DMS 273 (cell line): ENCODE data around the gene ZNF621.
A peak's percentile ranks its signal among the peaks of the same experiment; 100 is the strongest.

Experiments used
- DNase-seq: peaks from one replicate; lab custom pipeline; 2025; ENCODE audit not compliant: unreplicated experiment; lab: John Stamatoyannopoulos, UW

The ZNF621 gene

GRCh38 chr3:40524568-40525285 is at the start of gene ZNF621:
Gene ZNF621, plus strand, starts transcription at chr3:40524960. Its CDS starts 881 bp downstream, at chr3:40525841.
- peak; percentile 88 for DNase-seq

DNA sequence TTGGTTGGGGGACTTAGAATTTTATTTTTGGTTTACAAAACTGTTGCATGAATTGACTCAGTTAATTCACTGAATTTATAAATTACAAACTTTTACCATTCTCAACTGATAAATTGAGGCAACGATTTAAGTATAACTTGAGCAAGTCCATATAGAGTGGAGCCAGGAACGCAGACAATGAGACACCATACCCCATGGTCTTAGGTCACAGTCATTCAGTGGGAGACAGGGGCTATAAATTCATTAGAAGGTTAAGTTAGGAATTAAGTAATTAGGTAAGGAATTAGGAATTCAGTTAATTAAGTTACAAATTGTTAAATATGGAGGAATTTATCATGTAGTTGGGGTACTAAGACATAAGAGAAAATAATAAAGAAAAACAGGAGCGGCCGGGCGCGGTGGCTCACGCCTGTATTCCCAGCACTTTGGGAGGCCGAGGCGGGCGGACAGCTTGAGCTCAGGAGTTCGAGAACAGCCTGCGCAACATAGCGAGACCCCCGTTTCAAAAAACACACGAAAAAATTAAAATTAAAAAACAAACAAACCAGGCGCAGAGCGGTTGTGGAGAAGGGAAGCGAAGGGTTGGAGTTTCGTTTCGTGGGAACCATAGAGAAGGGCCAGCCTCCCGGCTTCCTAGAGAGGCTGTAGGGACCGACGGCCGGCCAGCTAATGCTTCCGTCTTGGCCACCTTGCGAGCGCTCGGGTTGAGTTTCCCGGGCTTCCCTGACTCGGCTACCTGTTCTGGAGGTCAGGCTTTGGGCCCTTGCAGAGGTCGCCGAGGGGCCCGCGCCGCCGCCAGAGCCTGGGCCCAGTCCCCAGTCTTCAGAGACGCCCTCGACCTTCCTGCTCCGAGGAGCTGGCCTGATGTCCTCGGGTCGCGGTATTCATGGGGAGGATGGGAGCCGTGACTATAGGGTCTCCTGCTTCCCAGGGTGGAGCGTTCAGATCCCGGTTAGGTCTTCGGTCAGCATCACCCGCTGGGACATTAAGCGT is 48.0 kb upstream of the ZNF621 start, which contains the start of gene ZNF619:
Gene ZNF619, plus strand, starts transcription at position 645 of the 993 bp plus-strand sequence. CDS start 858 bp downstream, outside the sequence.
- peak; percentile 71 for DNase-seq

- no peak for DNase-seq
Observed at GRCh38 chr3:40477666-40478065, 47.1 kb upstream of the ZNF621 start.

DNA sequence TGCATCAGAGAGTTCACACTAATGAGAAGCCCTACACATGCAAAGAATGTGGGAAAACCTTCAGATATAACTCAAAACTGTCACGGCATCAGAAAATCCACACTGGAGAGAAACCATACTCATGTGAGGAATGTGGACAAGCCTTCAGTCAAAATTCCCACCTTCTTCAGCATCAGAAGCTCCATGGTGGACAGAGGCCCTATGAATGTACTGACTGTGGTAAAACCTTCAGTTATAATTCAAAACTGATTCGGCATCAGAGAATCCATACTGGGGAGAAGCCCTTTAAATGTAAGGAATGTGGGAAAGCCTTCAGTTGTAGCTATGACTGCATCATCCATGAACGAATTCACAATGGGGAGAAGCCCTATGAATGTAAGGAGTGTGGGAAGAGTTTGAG is 37.6 kb upstream of the ZNF621 start:
- DNase-seq, result no peak

- DNase-seq, result no peak
Observed at GRCh38 chr3:40490916-40491315, 33.8 kb upstream of the ZNF621 start.

GRCh38 chr3:40494698-40495097 is 30.1 kb upstream of the ZNF621 start:
- no peak for DNase-seq

- no peak for DNase-seq
Observed at GRCh38 chr3:40497288-40497687, 27.5 kb upstream of the ZNF621 start.

DNA sequence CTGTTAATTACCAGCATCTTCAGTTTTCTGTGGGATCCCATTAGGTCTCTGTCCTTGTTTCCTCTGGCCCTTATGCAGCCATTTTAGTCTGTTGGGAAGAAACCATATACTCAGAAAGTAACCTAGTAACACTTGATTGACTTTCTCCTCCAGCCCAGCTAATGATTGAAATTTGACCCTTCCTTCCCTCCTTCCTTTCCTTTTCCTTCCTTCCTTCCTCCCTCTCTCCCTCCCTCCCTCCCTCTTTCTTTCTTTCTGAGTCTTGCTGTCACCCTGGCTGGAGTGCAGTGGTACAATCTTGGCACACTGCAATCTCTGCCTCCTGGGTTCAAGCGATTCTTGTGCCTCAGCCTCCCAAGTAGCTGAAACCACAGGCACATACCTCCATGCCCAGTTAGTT is 24.8 kb upstream of the ZNF621 start:
- DNase-seq, result no peak

DNA sequence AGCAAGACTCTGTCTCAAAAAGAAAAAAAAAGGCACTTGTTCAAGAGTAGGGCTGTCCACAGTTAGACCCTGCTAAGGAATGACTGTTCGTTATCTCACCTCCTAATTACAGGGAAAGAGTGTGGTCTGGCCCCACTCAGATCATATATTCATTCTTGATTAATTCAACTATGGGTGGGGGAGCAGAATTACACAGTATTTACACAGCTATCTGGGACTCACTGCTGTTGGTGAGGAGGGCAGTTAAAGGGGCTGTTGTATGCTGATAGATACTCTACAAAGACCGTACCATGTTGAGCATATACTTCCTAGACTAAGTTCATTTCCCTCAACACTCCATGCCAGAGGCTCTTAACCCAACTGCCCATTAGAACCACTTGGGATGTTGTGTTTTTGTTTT is 22.7 kb upstream of the ZNF621 start:
- no peak for DNase-seq

DNA sequence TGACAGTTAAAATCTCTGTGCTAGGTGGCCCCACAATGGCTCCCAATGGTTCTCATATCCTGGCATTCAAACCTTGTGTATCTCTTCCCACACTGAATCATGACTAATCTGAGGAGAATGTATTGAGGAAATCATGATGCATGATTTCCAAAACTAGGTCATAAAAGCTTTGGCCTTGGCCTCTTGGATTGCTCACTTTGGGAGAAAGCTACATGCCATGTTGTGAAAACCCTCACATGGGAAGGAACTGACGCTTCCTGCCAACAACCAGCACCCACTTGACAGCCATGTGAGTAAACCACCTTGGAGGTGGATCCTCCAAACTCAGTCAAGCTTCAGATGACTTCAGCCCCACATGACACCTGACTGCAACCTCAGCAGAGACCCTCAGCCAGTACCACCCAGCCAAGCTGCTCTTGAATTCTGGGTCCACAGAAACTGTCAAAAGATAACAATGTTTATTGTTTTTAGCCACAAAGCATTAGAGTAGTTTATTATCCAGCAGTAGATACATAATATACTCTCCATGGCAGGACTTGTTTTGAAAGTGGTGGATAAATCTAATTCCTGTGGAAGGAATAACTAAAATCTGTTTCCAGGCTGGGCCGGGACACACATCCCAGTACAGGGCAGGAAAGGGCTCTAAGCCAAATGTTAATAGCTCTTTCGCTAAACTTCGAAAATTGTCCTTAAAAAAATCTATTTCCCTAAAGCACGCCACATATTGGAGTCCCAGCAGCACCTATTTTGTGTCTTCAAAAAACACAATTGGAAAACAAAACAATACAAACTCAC is 19.9 kb upstream of the ZNF621 start:
- DNase-seq, result no peak

- DNase-seq, result peak; percentile 93
Observed at GRCh38 chr3:40505599-40506462, 18.9 kb upstream of the ZNF621 start, which contains the start of gene ZNF620. Gene ZNF620, plus strand, starts transcription at chr3:40506039. Its CDS starts 314 bp downstream, at chr3:40506353.

GRCh38 chr3:40511031-40511718 is 13.6 kb upstream of the ZNF621 start:
- DNase-seq, result no peak

- no peak for DNase-seq
Observed at GRCh38 chr3:40516201-40516600, 8.6 kb upstream of the ZNF621 start.

GRCh38 chr3:40518067-40518466 is 6.7 kb upstream of the ZNF621 start:
- no peak for DNase-seq

GRCh38 chr3:40518848-40519247 is 5.9 kb upstream of the ZNF621 start:
- no peak for DNase-seq

DNA sequence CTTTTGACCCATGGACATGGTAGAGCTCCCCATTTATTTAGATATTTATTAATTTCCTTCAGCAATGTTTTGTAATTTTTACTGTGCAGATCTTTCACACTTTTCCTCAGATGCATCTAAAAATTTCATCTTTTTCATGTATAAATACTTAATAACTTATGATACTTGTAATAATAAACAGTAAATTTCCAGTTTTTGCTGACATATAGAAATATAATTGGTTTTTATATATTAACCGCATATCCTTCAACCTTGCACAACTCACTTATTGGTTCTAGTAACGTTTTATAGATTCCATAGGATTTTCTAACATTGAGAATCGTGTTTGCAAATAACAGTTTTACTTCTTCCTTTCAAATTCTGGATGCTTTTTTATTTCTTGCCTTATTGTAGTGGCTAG is 3.5 kb upstream of the ZNF621 start:
- no peak for DNase-seq

DNA sequence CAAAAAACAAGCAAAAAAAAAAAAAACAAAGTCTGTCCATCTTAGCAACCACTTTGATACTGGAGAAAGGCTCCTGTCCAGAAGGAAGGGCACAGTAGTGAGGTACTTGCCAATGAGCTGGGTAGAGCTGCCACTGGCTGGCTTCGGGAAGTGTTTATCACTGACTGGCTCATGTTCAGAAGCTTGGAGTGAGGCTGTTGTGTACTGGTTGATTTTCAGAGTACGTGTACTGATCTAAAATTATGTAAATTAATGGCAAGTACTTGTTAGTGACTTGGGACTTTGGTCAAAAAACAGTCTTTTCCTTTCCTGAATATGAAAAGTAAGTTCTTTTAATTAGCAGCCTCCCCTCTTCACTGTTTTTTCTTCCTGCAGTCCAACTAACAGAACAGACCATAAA is 979 bp upstream of the ZNF621 start:
- peak; percentile 4 for DNase-seq

- DNase-seq, result peak; percentile 51
Observed at GRCh38 chr3:40524222-40524567, 565 bp upstream of the ZNF621 start.

- DNase-seq, result no peak
Observed at GRCh38 chr3:40528426-40528825, 3.7 kb downstream of the ZNF621 start.

GRCh38 chr3:40532252-40532651 is 7.5 kb downstream of the ZNF621 start:
- no peak for DNase-seq
